Fibroblast of lung (primary cell): ENCODE results near the gene EFNA2. TPM values are rescaled to one million over a fixed set of nuclear protein-coding genes. Genes with fewer than 3 reads are reported as not detected.

Source experiments
- DNase-seq, 2 donors: peaks; one replicate each; pipeline versions ENCODE4 v3.0.0 to v3.0.0-alpha.2; 2010; ENCODE audit warnings: low read depth in 2 of 2
- H2AFZ ChIP-seq: 2 replicates; pipeline ENCODE4 v1.5.1; 2012; ENCODE audit warnings: low read length, control low read depth, inconsistent platforms
- H3K27ac ChIP-seq: 2 replicates; pipeline ENCODE4 v1.5.1; 2011; ENCODE audit warnings: low read length, control low read depth; ENCODE audit not compliant: insufficient read depth
- H3K27me3 ChIP-seq: 2 replicates; pipeline ENCODE4 v1.5.1; 2011; ENCODE audit warnings: mild to moderate bottlenecking, low read length; ENCODE audit not compliant: control insufficient read depth, insufficient read depth
- H3K36me3 ChIP-seq: 2 replicates; pipeline ENCODE4 v1.5.1; 2011; ENCODE audit warnings: low read length; ENCODE audit not compliant: control insufficient read depth, insufficient read depth
- H3K4me1 ChIP-seq: 2 replicates; pipeline ENCODE4 v1.5.1; 2011; ENCODE audit warnings: low read length; ENCODE audit not compliant: control insufficient read depth, insufficient read depth; ENCODE audit errors: extremely low read depth
- H3K4me2 ChIP-seq: 2 replicates; pipeline ENCODE4 v1.5.1; 2011; ENCODE audit warnings: low read length, control low read depth; ENCODE audit not compliant: insufficient read depth; ENCODE audit errors: extremely low read depth
- H3K4me3 ChIP-seq, 4 experiments: fragments of 200-600 bp in 1 of 4; sonication (generic) in 1 of 4; replicated peaks in 1 of 4; 2 replicates each; pipeline ENCODE4 v1.5.1; 2011 to 2016; ENCODE audit warnings: low read length in 4 of 4, low read depth in 3 of 4, mild to moderate bottlenecking in 3 of 4, control low read depth in 2 of 4, inconsistent platforms in 1 of 4, mixed read lengths in 1 of 4; ENCODE audit not compliant: insufficient read depth in 1 of 4; ENCODE audit errors: control extremely low read depth in 1 of 4
- H3K79me2 ChIP-seq: 2 replicates; pipeline ENCODE4 v1.5.1; 2012; ENCODE audit warnings: mild to moderate bottlenecking, low read length, inconsistent platforms; ENCODE audit not compliant: control insufficient read depth, insufficient read depth
- H3K9ac ChIP-seq: 2 replicates; pipeline ENCODE4 v1.5.1; 2011; ENCODE audit warnings: mild to moderate bottlenecking, low read length, control low read depth; ENCODE audit not compliant: insufficient read depth
- H3K9me3 ChIP-seq: 2 replicates; pipeline ENCODE4 v1.5.1; 2012; ENCODE audit warnings: low read depth, low read length; ENCODE audit not compliant: control insufficient read depth, insufficient read depth
- H4K20me1 ChIP-seq: 2 replicates; pipeline ENCODE4 v1.5.1; 2011; ENCODE audit warnings: low read length; ENCODE audit not compliant: control insufficient read depth, insufficient read depth; ENCODE audit errors: extremely low read depth
- CTCF ChIP-seq, 2 donors: IDR thresholded peaks in 1 of 2; conservative IDR thresholded peaks in 1 of 2; 1 replicate in 1 of 2; 2 replicates in 1 of 2; pipeline ENCODE4 v1.5.1; 2011 to 2012; ENCODE audit warnings: low read length in 2 of 2, control low read depth in 1 of 2, inconsistent platforms in 1 of 2, low read depth in 1 of 2, mild to moderate bottlenecking in 1 of 2
- EZH2 ChIP-seq: IDR thresholded peaks from 2 replicates; pipeline ENCODE4 v1.5.1; 2012; ENCODE audit warnings: low read length, control low read depth, mild to moderate bottlenecking; ENCODE audit errors: missing control alignments
- polyA plus RNA-seq, 2 donors: library from polyadenylated mRNA; depleted of rRNA in 1 of 2; stranded (reverse) in 1 of 2; unstranded in 1 of 2; fragments of >200 nt; gene quantifications; 2 replicates each; pipeline ENCODE4 v1.2.1, GENCODE V29; 2011 to 2012; ENCODE audit warnings: missing spikeins in 1 of 2
- total RNA-seq: library from RNA; depleted of rRNA; stranded (reverse); fragments of >200 nt; gene quantifications from 2 replicates; pipeline ENCODE4 v1.2.1, GENCODE V29; 2014

The EFNA2 gene
- total and polyA plus RNA-seq, 2 donors (not counting 1 experiment from before 2014, with no cell fraction given) = 0.17 TPM; not detected in 1

- H3K4me3 ChIP-seq = no peak overlapping the region
- no peaks in the 10 kb centered on the region for H3K36me3 ChIP-seq
- no peaks in the 10 kb centered on the region for H3K27me3 ChIP-seq
- H3K27ac ChIP-seq = no peak overlapping the region
- no peaks in the 10 kb centered on the region for H3K9me3 ChIP-seq
- no peaks in the 10 kb centered on the region for H3K79me2 ChIP-seq
- H2AFZ ChIP-seq = no peak overlapping the region
- H3K9ac ChIP-seq = no peak overlapping the region
- H3K4me1 ChIP-seq = no peaks in the 10 kb centered on the region
- no peak for DNase-seq
- TF ChIP-seq EZH2 = no peak
- no peak for TF ChIP-seq CTCF (conservative IDR thresholded peaks at IDR 0.05 in 1 of 2, IDR thresholded peaks at IDR 0.05 in 1 of 2; ENCODE audit: low read depth in 1 of 2, low read length in 2 of 2)
- no peaks in the 10 kb centered on the region for H4K20me1 ChIP-seq
- no peak overlapping the region for H3K4me2 ChIP-seq
These were observed 24.5 kb downstream of the EFNA2 start for GRCh38 chr19:1309977-1310852.

GRCh38 chr19:1310853-1311180 lies 25.1 kb downstream of the EFNA2 start:
- no peak for DNase-seq
- Histone ChIP-seq H3K4me1 (no peaks in the 10 kb centered on the region), H3K4me2 (no peak overlapping the region), H3K9me3 (no peaks in the 10 kb centered on the region), H4K20me1 (no peaks in the 10 kb centered on the region), H3K79me2 (no peaks in the 10 kb centered on the region), H3K9ac (no peak overlapping the region), H3K27ac (no peak overlapping the region), H3K36me3 (no peaks in the 10 kb centered on the region), H3K4me3 (no peak overlapping the region), H3K27me3 (peaks cover 3% of the 10 kb centered on the region), H2AFZ (no peak overlapping the region)
- TF ChIP-seq EZH2 = no peak
- TF ChIP-seq CTCF (conservative IDR thresholded peaks at IDR 0.05 in 1 of 2, IDR thresholded peaks at IDR 0.05 in 1 of 2; ENCODE audit: low read depth in 1 of 2, low read length in 2 of 2) = no peak

GRCh38 chr19:1311543-1312091 lies 25.9 kb downstream of the EFNA2 start:
- TF ChIP-seq EZH2 (no peak), CTCF (conservative IDR thresholded peaks at IDR 0.05 in 1 of 2, IDR thresholded peaks at IDR 0.05 in 1 of 2; ENCODE audit: low read depth in 1 of 2, low read length in 2 of 2) (no peak)
- H3K4me3 ChIP-seq = no peak overlapping the region
- no peak for DNase-seq
- no peak overlapping the region for H3K9ac ChIP-seq
- no peak overlapping the region for H2AFZ ChIP-seq
- no peaks in the 10 kb centered on the region for H3K36me3 ChIP-seq
- H4K20me1 ChIP-seq = no peaks in the 10 kb centered on the region
- no peaks in the 10 kb centered on the region for H3K9me3 ChIP-seq
- no peak overlapping the region for H3K4me2 ChIP-seq
- H3K27ac ChIP-seq = no peak overlapping the region
- no peaks in the 10 kb centered on the region for H3K4me1 ChIP-seq
- peaks cover 11% of the 10 kb centered on the region for H3K27me3 ChIP-seq
- no peaks in the 10 kb centered on the region for H3K79me2 ChIP-seq
